ENCODE data around the gene CFAP77.

CFAP77 gene

GRCh38 chr9:132600326-132600984 is 190.4 kb downstream of the CFAP77 start:
- DNase-seq (ENCODE audit: insufficient read length) (no peak), FAIRE-seq (no peak)
- TF ChIP-seq TAF1 (IDR thresholded peaks at IDR 0.05; ENCODE audit: borderline replicate concordance, low read depth, low read length) (no peak), POLR2AphosphoS5 (IDR thresholded peaks at IDR 0.05; ENCODE audit: low read depth, low read length) (no peak), POLR2A (IDR thresholded peaks at IDR 0.05; ENCODE audit: low read depth, low read length) (no peak)

- TF ChIP-seq POLR2A (IDR thresholded peaks at IDR 0.05; ENCODE audit: low read depth, low read length) = no peak
- DNase-seq (ENCODE audit: insufficient read length) (no peak), FAIRE-seq (no peak)
Measured at GRCh38 chr9:132602207-132602606, 192.2 kb downstream of the CFAP77 start.

GRCh38 chr9:132605387-132605786 is 195.4 kb downstream of the CFAP77 start:
- no peak for TF ChIP-seq TAF1 (IDR thresholded peaks at IDR 0.05; ENCODE audit: borderline replicate concordance, low read depth, low read length)
- TF ChIP-seq POLR2A (IDR thresholded peaks at IDR 0.05; ENCODE audit: low read depth, low read length) = no peak
- no peak for TF ChIP-seq POLR2AphosphoS5 (IDR thresholded peaks at IDR 0.05; ENCODE audit: low read depth, low read length)
- no peak for FAIRE-seq

DNA sequence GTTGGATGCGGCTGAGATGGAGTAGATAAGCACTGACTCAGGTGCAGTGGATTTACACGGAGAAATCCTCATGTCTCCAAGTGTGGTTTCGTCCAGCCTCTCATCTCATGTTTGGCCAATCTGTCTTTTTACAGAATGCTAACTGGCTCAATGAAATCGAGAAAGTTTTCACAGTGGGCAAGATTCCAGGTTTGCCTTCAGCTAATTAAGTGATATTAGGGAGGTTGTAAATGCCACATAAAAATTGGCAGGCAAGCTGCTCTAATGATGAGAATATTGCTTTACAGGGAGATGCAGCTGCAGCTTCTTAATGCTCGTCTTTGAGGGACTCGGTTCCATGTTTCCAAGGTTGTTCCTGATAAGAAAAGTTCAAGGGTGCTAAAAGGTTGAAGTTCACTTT is 196.1 kb downstream of the CFAP77 start:
- DNase-seq (ENCODE audit: insufficient read length) (no peak), FAIRE-seq (no peak)
- no peak for TF ChIP-seq POLR2A (IDR thresholded peaks at IDR 0.05; ENCODE audit: low read depth, low read length)
- no peak for TF ChIP-seq POLR2AphosphoS5 (IDR thresholded peaks at IDR 0.05; ENCODE audit: low read depth, low read length)
- TF ChIP-seq TAF1 (IDR thresholded peaks at IDR 0.05; ENCODE audit: borderline replicate concordance, low read depth, low read length) = no peak

More at GRCh38 chr9:132605387-132605786, 195.4 kb downstream of the CFAP77 start:
- no peak for DNase-seq (ENCODE audit: insufficient read length)

DNA sequence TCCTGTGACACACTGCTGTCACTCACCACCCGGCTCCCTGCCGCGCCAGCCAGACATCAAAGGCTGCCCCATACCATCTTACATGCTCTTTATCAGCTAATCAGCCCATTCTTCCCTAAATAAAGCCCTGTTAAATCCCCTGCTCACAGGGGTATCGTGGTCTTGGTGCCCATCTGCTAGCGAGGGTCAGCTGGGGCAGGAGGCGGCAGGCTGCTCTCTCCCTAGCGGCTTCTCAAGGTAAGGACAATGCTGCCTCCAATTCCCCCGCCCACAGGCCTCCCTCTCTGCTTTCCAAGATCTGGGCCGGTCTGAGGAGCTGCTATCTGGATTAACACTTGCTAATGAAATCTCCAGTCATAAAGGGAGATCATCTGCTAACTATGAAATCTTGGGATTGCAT is 199.2 kb downstream of the CFAP77 start:
- DNase-seq (ENCODE audit: insufficient read length) = no peak
- TF ChIP-seq POLR2AphosphoS5 (IDR thresholded peaks at IDR 0.05; ENCODE audit: low read depth, low read length) = no peak
- no peak for TF ChIP-seq TAF1 (IDR thresholded peaks at IDR 0.05; ENCODE audit: borderline replicate concordance, low read depth, low read length)
- no peak for TF ChIP-seq POLR2A (IDR thresholded peaks at IDR 0.05; ENCODE audit: low read depth, low read length)
- no peak for FAIRE-seq

DNA sequence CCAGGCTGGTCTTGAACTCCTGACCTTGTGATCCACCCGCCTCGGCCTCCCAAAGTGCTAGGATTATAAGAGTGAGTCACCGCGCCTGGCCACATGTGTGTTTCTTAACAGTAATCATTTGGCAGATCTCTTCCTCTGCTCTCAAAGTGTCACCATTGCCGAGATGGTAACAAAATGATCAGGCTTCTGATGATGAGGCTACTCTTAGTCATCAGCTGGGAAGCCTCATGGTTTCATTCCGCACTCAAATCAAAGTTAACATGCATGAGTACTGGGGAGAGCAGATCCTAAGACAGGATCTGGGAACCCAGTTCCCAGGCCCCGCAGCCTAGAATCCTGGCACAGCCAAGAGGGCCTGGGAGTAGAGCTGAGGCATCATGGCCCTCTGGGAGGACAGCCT is 199.8 kb downstream of the CFAP77 start:
- TF ChIP-seq POLR2AphosphoS5 (IDR thresholded peaks at IDR 0.05; ENCODE audit: low read depth, low read length) = no peak
- no peak for TF ChIP-seq TAF1 (IDR thresholded peaks at IDR 0.05; ENCODE audit: borderline replicate concordance, low read depth, low read length)
- TF ChIP-seq POLR2A (IDR thresholded peaks at IDR 0.05; ENCODE audit: low read depth, low read length) = no peak
- DNase-seq (ENCODE audit: insufficient read length) (no peak), FAIRE-seq (no peak)

DNA sequence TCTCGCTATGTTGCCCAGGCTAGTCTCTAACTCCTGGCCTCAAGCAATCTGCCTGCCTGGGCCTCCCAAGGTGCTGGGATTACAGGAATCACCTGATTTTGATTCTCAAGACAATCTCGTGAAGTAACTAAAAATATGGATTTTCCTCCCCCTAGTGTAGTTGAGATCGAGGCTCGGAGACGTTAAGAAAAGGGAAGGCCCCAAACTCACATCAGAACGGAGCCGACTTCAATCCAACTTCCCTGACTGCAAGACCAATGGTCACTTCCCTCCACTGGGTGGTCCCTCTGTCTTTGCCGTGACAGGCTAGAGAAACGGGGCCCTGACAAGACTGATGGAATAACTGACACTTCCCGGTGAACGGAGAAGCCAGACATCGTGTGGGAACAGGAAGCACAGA is 200.7 kb downstream of the CFAP77 start:
- FAIRE-seq = no peak
- DNase-seq (ENCODE audit: insufficient read length) = no peak
- TF ChIP-seq POLR2AphosphoS5 (IDR thresholded peaks at IDR 0.05; ENCODE audit: low read depth, low read length) (no peak), TAF1 (IDR thresholded peaks at IDR 0.05; ENCODE audit: borderline replicate concordance, low read depth, low read length) (no peak), POLR2A (IDR thresholded peaks at IDR 0.05; ENCODE audit: low read depth, low read length) (no peak)

- TF ChIP-seq POLR2AphosphoS5 (IDR thresholded peaks at IDR 0.05; ENCODE audit: low read depth, low read length) (no peak), POLR2A (IDR thresholded peaks at IDR 0.05; ENCODE audit: low read depth, low read length) (no peak)
- FAIRE-seq = no peak
- no peak for DNase-seq (ENCODE audit: insufficient read length)
Measured at GRCh38 chr9:132614324-132614723, 204.3 kb downstream of the CFAP77 start.

DNA sequence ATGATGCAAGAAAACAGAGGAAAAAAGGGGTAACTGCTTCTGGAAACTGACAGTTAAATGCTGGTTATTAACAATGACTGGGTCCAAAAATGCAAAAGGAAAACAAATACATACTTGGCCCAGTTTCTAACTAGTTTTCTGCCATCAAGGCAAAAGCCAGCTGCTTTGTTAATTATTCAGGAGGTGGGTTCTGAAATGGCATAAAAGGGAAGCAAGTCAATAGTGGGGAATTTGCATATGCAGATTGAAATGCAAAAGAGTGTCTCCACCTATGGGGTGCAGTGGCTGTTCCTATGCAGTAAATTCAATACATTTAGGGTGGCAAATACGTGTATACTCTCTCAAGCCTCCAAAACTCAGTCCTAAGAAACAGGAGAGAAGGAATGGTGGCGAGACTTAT is 205.8 kb downstream of the CFAP77 start:
- TF ChIP-seq TAF1 (IDR thresholded peaks at IDR 0.05; ENCODE audit: borderline replicate concordance, low read depth, low read length) = no peak
- FAIRE-seq = no peak
- DNase-seq (ENCODE audit: insufficient read length) = no peak

- DNase-seq (ENCODE audit: insufficient read length) = no peak
- TF ChIP-seq POLR2AphosphoS5 (IDR thresholded peaks at IDR 0.05; ENCODE audit: low read depth, low read length) (no peak), POLR2A (IDR thresholded peaks at IDR 0.05; ENCODE audit: low read depth, low read length) (no peak)
- no peak for FAIRE-seq
Measured at GRCh38 chr9:132616725-132617124, 206.7 kb downstream of the CFAP77 start.

GRCh38 chr9:132622159-132622558 is 212.1 kb downstream of the CFAP77 start:
- DNase-seq (ENCODE audit: insufficient read length) = no peak
- no peak for FAIRE-seq
- no peak for TF ChIP-seq POLR2AphosphoS5 (IDR thresholded peaks at IDR 0.05; ENCODE audit: low read depth, low read length)
- no peak for TF ChIP-seq TAF1 (IDR thresholded peaks at IDR 0.05; ENCODE audit: borderline replicate concordance, low read depth, low read length)
- TF ChIP-seq POLR2A (IDR thresholded peaks at IDR 0.05; ENCODE audit: low read depth, low read length) = no peak

All from GM12892 (cell line).